Measurements from ENCODE around the gene FN1. TPM values are rescaled to one million over a fixed set of nuclear protein-coding genes. Genes with fewer than 3 reads are reported as not detected.

The FN1 gene
- total RNA-seq, 1 donor from 2014 or later, result not detected

GRCh38 chr2:215397632-215398341 is 38.1 kb downstream of the FN1 start:
- Mint-ChIP-seq H3K9me3 (no peaks in the 10 kb centered on the region), H3K4me1 (no peaks in the 10 kb centered on the region), H3K4me3 (no peak overlapping the region), H3K36me3 (ENCODE audit: low read depth) (no peaks in the 10 kb centered on the region), H3K27ac (no peak overlapping the region), H3K27me3 (no peaks in the 10 kb centered on the region)
- intact Hi-C loops (cut with micrococcal nuclease), result no loop called here
- CTCF ChIA-PET, result no interaction called here
- ATAC-seq (ENCODE audit: low read depth) (no peak), DNase-seq (no peak)
- POLR2A ChIA-PET, result no interaction called here
- no peak for TF ChIP-seq CTCF (IDR thresholded peaks at IDR 0.05)

DNA sequence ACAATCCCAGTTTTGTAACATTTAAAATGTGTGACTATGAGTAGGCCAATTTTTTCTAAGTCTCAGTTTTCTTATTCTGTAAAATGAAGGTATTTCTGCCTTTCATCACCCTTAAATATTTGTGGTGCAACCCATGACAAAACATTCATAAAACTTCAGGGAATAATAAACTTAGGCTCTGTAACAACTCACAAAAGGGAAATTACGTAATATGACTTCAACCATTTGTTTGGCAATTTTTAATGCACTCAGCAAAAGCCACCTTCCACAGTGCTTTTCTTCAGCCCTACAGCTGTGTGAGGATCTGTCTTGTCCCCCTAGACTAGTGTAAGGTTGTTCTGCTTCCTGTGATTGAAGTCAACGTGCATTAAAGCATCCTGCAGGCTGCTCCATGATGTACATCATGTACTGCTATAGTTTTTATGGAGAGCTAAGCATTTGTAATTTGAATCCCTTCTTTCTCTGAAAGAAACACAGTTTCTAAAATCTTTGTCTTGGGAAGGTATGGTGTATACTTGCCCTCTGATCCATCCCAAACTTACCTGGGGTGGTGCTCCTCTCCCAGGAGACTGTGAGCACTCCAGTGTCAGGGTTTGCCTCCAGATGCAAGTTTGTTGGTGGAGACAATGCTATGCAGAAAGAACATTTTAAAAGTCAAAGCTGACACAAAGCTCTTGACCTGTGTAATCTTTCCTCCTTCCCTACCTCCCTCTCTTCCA is 39.1 kb downstream of the FN1 start:
- ATAC-seq (ENCODE audit: low read depth) (no peak), DNase-seq (no peak)
- no peak overlapping the region for H3K27ac Mint-ChIP-seq
- no peak for TF ChIP-seq CTCF (IDR thresholded peaks at IDR 0.05)
- no peaks in the 10 kb centered on the region for H3K36me3 Mint-ChIP-seq (ENCODE audit: low read depth)
- H3K4me1 Mint-ChIP-seq, result no peaks in the 10 kb centered on the region
- intact Hi-C loops (cut with micrococcal nuclease), result no loop called here
- ChIA-PET POLR2A (no interaction called here), CTCF (no interaction called here)
- no peaks in the 10 kb centered on the region for H3K27me3 Mint-ChIP-seq
- no peaks in the 10 kb centered on the region for H3K9me3 Mint-ChIP-seq
- no peak overlapping the region for H3K4me3 Mint-ChIP-seq

DNA sequence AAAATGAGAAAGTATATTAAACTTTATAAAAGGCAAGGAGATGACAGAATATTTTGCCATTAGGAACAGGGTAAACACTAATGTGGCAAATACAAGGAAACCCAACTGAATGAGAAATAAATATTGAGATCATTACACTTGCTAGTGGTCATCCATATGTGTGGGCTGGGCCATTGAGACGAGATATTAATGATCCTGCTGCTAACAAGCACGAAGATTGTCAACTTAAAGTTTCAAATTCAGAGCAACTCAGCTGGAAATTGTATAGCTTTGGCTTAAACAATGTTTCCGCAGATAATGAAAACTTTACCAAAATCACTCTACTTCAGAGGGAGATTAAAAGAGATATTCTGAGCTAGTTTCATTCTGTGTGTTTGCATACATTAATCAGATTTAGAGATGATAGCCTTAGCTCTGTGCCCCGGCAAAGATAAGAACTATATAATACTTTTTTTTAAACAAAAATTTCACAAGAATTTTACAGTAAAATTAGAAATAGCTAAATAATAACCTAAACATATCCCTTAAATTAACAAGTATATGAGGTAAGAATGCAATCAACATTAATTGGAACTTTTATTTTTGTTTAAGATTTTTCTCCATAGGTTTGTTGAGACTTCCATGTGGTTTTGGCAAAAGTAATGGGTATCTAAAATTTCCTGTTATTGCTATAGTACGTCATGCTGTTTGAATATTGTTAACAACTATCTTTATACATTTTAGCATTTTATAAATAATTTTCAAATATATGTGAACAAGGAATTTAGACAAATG is 40.0 kb downstream of the FN1 start:
- Mint-ChIP-seq H3K4me3 (no peak overlapping the region), H3K27me3 (no peaks in the 10 kb centered on the region), H3K4me1 (peaks cover 8% of the 10 kb centered on the region), H3K9me3 (no peaks in the 10 kb centered on the region), H3K36me3 (ENCODE audit: low read depth) (no peaks in the 10 kb centered on the region), H3K27ac (no peak overlapping the region)
- DNase-seq (no peak), ATAC-seq (ENCODE audit: low read depth) (no peak)
- intact Hi-C loops (cut with micrococcal nuclease), result no loop called here
- no peak for TF ChIP-seq CTCF (IDR thresholded peaks at IDR 0.05)
- POLR2A ChIA-PET, result no interaction called here
- CTCF ChIA-PET, result no interaction called here

- H3K27me3 Mint-ChIP-seq, result no peaks in the 10 kb centered on the region
- no peaks in the 10 kb centered on the region for H3K9me3 Mint-ChIP-seq
- H3K4me1 Mint-ChIP-seq, result peaks cover 10% of the 10 kb centered on the region
- ChIA-PET CTCF (no interaction called here), POLR2A (no interaction called here)
- DNase-seq (no peak), ATAC-seq (ENCODE audit: low read depth) (no peak)
- no peaks in the 10 kb centered on the region for H3K36me3 Mint-ChIP-seq (ENCODE audit: low read depth)
- intact Hi-C loops (cut with micrococcal nuclease), result no loop called here
- no peak overlapping the region for H3K4me3 Mint-ChIP-seq
- no peak for TF ChIP-seq CTCF (IDR thresholded peaks at IDR 0.05)
- H3K27ac Mint-ChIP-seq, result no peak overlapping the region
Measured at GRCh38 chr2:215394102-215394805, 41.6 kb downstream of the FN1 start.
